ENCODE data around the gene MYLK2.

Gene MYLK2

GRCh38 chr20:31858760-31859083, 39.6 kb downstream of the MYLK2 start:
- no peak for DNase-seq

GRCh38 chr20:31859266-31859997, 40.3 kb downstream of the MYLK2 start:
- no peak for DNase-seq

GRCh38 chr20:31859998-31860380, 40.8 kb downstream of the MYLK2 start:
- no peak for DNase-seq

GRCh38 chr20:31860390-31861134, 41.4 kb downstream of the MYLK2 start:
- no peak for DNase-seq

GRCh38 chr20:31861135-31861384, 41.9 kb downstream of the MYLK2 start:
- no peak for DNase-seq

- DNase-seq: no peak
Measured at GRCh38 chr20:31861385-31862156, 42.4 kb downstream of the MYLK2 start.

GRCh38 chr20:31862157-31862470, 43.0 kb downstream of the MYLK2 start:
- no peak for DNase-seq

GRCh38 chr20:31862506-31862905, 43.4 kb downstream of the MYLK2 start:
- DNase-seq: no peak

- DNase-seq: no peak
Measured at GRCh38 chr20:31863296-31864085, 44.3 kb downstream of the MYLK2 start.

GRCh38 chr20:31864521-31865400, 45.6 kb downstream of the MYLK2 start:
- no peak for DNase-seq

- no peak for DNase-seq
Measured at GRCh38 chr20:31866221-31866620, 47.1 kb downstream of the MYLK2 start.

- DNase-seq: no peak
Measured at GRCh38 chr20:31868853-31869672, 49.9 kb downstream of the MYLK2 start.

GRCh38 chr20:31869673-31869941, 50.5 kb downstream of the MYLK2 start:
- no peak for DNase-seq

GRCh38 chr20:31869942-31870725, 51.0 kb downstream of the MYLK2 start, which contains the start of the genes DUSP15 and TTLL9:
DUSP15 (minus strand) TSS chr20:31870527; CDS start chr20:31870337, 190 bp downstream.
TTLL9 (plus strand) TSS chr20:31870634; CDS start chr20:31871127, 493 bp downstream.
- DNase-seq: peak; percentile 24

- no peak for DNase-seq
Measured at GRCh38 chr20:31870726-31871617, 51.8 kb downstream of the MYLK2 start.

- no peak for DNase-seq
Measured at GRCh38 chr20:31871618-31871954, 52.4 kb downstream of the MYLK2 start.

GRCh38 chr20:31872406-31872805, 53.2 kb downstream of the MYLK2 start:
- no peak for DNase-seq

- DNase-seq: no peak
Measured at GRCh38 chr20:31875671-31876070, 56.5 kb downstream of the MYLK2 start.

- DNase-seq: no peak
Measured at GRCh38 chr20:31877684-31878083, 58.5 kb downstream of the MYLK2 start.
